Stimulated activated CD4-positive, alpha-beta T cell treated with anti-CD3 and anti-CD28 coated beads, Interleukin-4, amount 100 ng/mL, for 24 hours (primary cell): ENCODE data around the gene SPATS2L.

Source experiments
- DNase-seq: peaks from one replicate; pipeline ENCODE4 v3.0.0-alpha.2; 2020

SPATS2L gene

GRCh38 chr2:200419325-200419724 is 112.8 kb downstream of the SPATS2L start:
- no peak for DNase-seq

GRCh38 chr2:200421270-200421669 is 114.8 kb downstream of the SPATS2L start:
- DNase-seq: no peak

- no peak for DNase-seq
Observed at GRCh38 chr2:200422071-200422470, 115.6 kb downstream of the SPATS2L start.

GRCh38 chr2:200422532-200423261 is 116.2 kb downstream of the SPATS2L start:
- no peak for DNase-seq

GRCh38 chr2:200423541-200423940 is 117.0 kb downstream of the SPATS2L start:
- DNase-seq: no peak

GRCh38 chr2:200425026-200425821 is 118.7 kb downstream of the SPATS2L start:
- no peak for DNase-seq

GRCh38 chr2:200426754-200427153 is 120.3 kb downstream of the SPATS2L start:
- DNase-seq: no peak

- DNase-seq: no peak
Observed at GRCh38 chr2:200428961-200429665, 122.6 kb downstream of the SPATS2L start.

GRCh38 chr2:200430017-200430416 is 123.5 kb downstream of the SPATS2L start:
- no peak for DNase-seq

- DNase-seq: no peak
Observed at GRCh38 chr2:200431996-200432705, 125.7 kb downstream of the SPATS2L start.

- no peak for DNase-seq
Observed at GRCh38 chr2:200435379-200435778, 128.9 kb downstream of the SPATS2L start.

GRCh38 chr2:200438251-200438650 is 131.8 kb downstream of the SPATS2L start:
- DNase-seq: no peak

- no peak for DNase-seq
Observed at GRCh38 chr2:200438846-200439245, 132.4 kb downstream of the SPATS2L start.

GRCh38 chr2:200439981-200440380 is 133.5 kb downstream of the SPATS2L start:
- DNase-seq: no peak

- DNase-seq: no peak
Observed at GRCh38 chr2:200442471-200442870, 136.0 kb downstream of the SPATS2L start.

- DNase-seq: no peak
Observed at GRCh38 chr2:200443376-200443775, 136.9 kb downstream of the SPATS2L start.

GRCh38 chr2:200443916-200444315 is 137.4 kb downstream of the SPATS2L start:
- no peak for DNase-seq

- no peak for DNase-seq
Observed at GRCh38 chr2:200444530-200444929, 138.0 kb downstream of the SPATS2L start.

GRCh38 chr2:200445284-200445683 is 138.8 kb downstream of the SPATS2L start:
- no peak for DNase-seq

- DNase-seq: no peak
Observed at GRCh38 chr2:200446612-200447011, 140.1 kb downstream of the SPATS2L start.

GRCh38 chr2:200447139-200447855 is 140.8 kb downstream of the SPATS2L start:
- DNase-seq: no peak

- no peak for DNase-seq
Observed at GRCh38 chr2:200448455-200448854, 142.0 kb downstream of the SPATS2L start.
